ENCODE measurements around the gene GARIN1A. TPM values are rescaled to one million over a fixed set of nuclear protein-coding genes. Genes with fewer than 3 reads are reported as not detected.

GARIN1A gene
- total RNA-seq, 2 experiments from 2014 or later, result 0.25 TPM; not detected in 1

DNA sequence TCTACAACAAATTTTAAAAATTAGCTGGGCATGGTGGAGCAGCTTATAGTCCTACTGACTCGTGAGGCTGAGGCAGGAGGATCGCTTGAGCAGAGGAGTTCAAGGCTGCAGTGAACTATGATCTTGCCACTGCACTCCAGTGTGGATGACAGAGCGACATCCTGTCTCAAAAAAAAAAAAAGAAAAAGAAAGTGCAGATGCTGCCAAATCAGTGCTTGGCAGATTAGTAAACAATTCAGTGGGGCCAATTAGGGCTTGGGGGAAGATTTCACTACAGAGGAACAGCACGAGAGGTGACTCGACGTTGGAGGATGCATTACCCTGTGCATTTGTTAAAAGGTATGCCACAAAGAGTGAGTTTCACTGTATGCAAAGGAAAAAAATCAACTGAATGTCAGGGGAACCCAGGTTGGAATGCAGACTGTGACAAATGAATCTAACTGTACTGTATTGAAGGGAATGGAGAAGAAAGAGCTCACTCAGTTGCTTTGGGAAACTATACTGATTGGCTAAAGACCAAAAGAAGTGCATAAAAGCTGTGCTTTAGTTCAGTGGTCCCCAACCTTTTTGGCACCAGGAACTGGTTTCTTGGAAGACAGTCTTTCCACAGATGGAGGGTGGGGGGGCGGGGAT lies 31.6 kb downstream of the GARIN1A start:
- H3K27me3 Mint-ChIP-seq, result peaks cover 15% of the 10 kb centered on the region
- intact Hi-C loops (cut with micrococcal nuclease), result no loop called here
- TF ChIP-seq, protein P1, sequence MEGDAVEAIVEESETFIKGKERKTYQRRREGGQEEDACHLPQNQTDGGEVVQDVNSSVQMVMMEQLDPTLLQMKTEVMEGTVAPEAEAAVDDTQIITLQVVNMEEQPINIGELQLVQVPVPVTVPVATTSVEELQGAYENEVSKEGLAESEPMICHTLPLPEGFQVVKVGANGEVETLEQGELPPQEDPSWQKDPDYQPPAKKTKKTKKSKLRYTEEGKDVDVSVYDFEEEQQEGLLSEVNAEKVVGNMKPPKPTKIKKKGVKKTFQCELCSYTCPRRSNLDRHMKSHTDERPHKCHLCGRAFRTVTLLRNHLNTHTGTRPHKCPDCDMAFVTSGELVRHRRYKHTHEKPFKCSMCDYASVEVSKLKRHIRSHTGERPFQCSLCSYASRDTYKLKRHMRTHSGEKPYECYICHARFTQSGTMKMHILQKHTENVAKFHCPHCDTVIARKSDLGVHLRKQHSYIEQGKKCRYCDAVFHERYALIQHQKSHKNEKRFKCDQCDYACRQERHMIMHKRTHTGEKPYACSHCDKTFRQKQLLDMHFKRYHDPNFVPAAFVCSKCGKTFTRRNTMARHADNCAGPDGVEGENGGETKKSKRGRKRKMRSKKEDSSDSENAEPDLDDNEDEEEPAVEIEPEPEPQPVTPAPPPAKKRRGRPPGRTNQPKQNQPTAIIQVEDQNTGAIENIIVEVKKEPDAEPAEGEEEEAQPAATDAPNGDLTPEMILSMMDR (IDR thresholded peaks at IDR 0.05), result no peak
- H3K27ac Mint-ChIP-seq, result no peak overlapping the region
- ChIA-PET CTCF (interaction anchor here (2.1 kb wide), 1 partner anchor 180 kb away, joined by 5 read pairs; no protein-coding TSS in a partner anchor), POLR2A (no interaction called here)
- peaks cover 2% of the 10 kb centered on the region for H3K4me1 Mint-ChIP-seq (ENCODE audit: low read depth)
- DNase-seq (no peak), ATAC-seq (no peak)
- H3K4me3 Mint-ChIP-seq, result no peak overlapping the region
- no peaks in the 10 kb centered on the region for H3K9me3 Mint-ChIP-seq
- H3K36me3 Mint-ChIP-seq (ENCODE audit: low read depth), result no peaks in the 10 kb centered on the region

DNA sequence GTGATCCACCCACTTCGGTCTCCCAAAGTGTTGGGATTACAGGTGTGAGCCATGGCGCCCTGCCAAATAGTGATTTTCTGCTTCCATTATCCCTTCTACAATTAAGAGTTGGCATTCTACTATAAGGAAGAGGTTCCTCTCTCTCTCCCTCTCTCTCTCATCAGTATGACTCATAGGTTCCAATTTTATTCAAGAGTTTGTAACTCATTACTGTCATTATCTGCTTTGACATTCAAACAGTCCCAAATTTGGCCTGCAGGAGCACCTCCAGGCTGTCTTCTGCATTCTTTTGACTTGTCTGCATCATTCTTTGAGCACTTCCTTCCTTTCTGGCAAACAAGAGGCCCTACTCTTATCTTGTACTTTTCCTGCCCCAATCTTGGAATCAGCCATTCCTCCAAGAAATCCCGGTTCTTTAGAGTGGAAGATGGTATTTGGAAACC lies 33.8 kb downstream of the GARIN1A start:
- Mint-ChIP-seq H3K36me3 (ENCODE audit: low read depth) (no peaks in the 10 kb centered on the region), H3K4me3 (no peak overlapping the region), H3K27me3 (peaks cover 6% of the 10 kb centered on the region), H3K27ac (no peak overlapping the region), H3K4me1 (ENCODE audit: low read depth) (peaks cover 2% of the 10 kb centered on the region), H3K9me3 (no peaks in the 10 kb centered on the region)
- intact Hi-C loops (cut with micrococcal nuclease), result no loop called here
- ATAC-seq (peak; percentile 64), DNase-seq (no peak)
- ChIA-PET POLR2A (no interaction called here), CTCF (no interaction called here)
- TF ChIP-seq, protein P1 (IDR thresholded peaks at IDR 0.05), result no peak

DNA sequence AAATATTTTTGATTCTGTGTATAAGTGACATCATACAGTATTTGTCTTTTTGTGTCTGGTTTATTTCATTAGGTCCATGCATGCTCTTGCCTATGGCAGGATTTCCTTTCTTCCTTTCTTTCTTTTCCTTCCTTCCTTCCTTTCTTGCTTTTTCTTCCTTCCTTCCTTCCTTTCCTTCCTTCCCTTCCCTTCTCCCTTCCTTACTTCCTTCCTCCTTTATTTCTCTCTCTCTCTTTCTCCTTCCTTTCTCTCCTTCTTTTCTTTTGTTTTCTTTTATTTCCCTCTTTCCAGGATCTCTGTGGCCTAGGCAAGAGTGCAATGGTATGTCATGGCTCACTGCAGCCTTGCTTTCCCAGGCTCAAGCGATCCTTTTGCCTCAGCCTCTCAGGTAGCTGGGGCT lies 35.7 kb downstream of the GARIN1A start:
- H3K36me3 Mint-ChIP-seq (ENCODE audit: low read depth), result no peaks in the 10 kb centered on the region
- CTCF ChIA-PET, result interaction anchor here (1.4 kb wide), 1 partner anchor 281 kb away, joined by 3 read pairs; no protein-coding TSS in a partner anchor
- ATAC-seq (no peak), DNase-seq (no peak)
- intact Hi-C loops (cut with micrococcal nuclease), result no loop called here
- H3K4me3 Mint-ChIP-seq, result no peak overlapping the region
- no peaks in the 10 kb centered on the region for H3K9me3 Mint-ChIP-seq
- POLR2A ChIA-PET, result no interaction called here
- H3K27ac Mint-ChIP-seq, result no peak overlapping the region
- TF ChIP-seq, protein P1 (IDR thresholded peaks at IDR 0.05), result no peak
- peaks cover 2% of the 10 kb centered on the region for H3K4me1 Mint-ChIP-seq (ENCODE audit: low read depth)
- peaks cover 1% of the 10 kb centered on the region for H3K27me3 Mint-ChIP-seq

DNA sequence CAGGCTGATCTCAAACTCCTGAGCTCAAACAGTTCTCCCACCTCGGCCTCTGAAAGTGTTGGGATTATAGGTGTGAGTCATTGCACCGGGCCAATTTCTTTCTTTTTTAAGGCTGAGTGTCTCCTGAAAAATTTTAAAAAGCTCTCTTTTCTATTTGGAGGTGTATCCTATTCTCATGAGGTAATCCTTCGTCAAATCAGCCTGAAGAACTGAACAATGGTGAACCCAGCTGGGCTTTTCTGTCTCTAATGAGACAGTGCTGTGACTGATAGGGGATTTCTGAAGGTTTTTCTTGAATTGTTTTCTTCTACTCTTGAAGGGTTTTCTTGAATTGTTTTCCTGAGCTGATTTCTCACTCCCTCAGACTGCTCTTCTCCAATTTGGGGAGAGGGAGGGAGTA lies 36.1 kb downstream of the GARIN1A start:
- H3K36me3 Mint-ChIP-seq (ENCODE audit: low read depth), result no peaks in the 10 kb centered on the region
- ATAC-seq (no peak), DNase-seq (no peak)
- no peak overlapping the region for H3K4me3 Mint-ChIP-seq
- H3K9me3 Mint-ChIP-seq, result no peaks in the 10 kb centered on the region
- TF ChIP-seq, protein P1 (IDR thresholded peaks at IDR 0.05), result no peak
- ChIA-PET POLR2A (no interaction called here), CTCF (interaction anchor here (1.4 kb wide), 1 partner anchor 281 kb away, joined by 3 read pairs; no protein-coding TSS in a partner anchor)
- H3K27me3 Mint-ChIP-seq, result peaks cover 1% of the 10 kb centered on the region
- peaks cover 2% of the 10 kb centered on the region for H3K4me1 Mint-ChIP-seq (ENCODE audit: low read depth)
- H3K27ac Mint-ChIP-seq, result no peak overlapping the region
- intact Hi-C loops (cut with micrococcal nuclease), result no loop called here

DNA sequence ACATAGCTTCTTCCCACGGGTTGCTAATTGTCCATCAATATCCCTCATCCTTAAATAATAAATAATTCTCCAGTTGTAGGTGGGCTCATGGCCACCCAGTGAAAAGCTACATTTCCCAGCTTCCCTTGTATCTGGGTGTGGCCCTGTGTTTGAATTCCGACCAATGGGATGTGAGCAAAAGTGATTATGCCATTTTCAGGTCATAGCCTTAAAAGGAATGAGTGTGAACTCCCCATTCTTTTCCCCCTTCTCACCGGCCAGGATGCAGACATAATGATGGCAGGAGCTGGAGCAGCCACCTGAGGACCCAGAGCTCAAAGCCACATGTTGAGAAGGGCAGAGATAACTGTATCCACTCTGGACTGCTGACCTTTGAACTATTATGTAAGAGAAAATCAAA lies 36.7 kb downstream of the GARIN1A start:
- DNase-seq, result no peak
- POLR2A ChIA-PET, result no interaction called here
- no peaks in the 10 kb centered on the region for H3K9me3 Mint-ChIP-seq
- no peak overlapping the region for H3K4me3 Mint-ChIP-seq
- H3K27ac Mint-ChIP-seq, result no peak overlapping the region
- H3K36me3 Mint-ChIP-seq (ENCODE audit: low read depth), result no peaks in the 10 kb centered on the region
- CTCF ChIA-PET, result interaction anchor here (1.4 kb wide), 1 partner anchor 282 kb away, joined by 3 read pairs; no protein-coding TSS in a partner anchor
- intact Hi-C loops (cut with micrococcal nuclease), result no loop called here
- H3K4me1 Mint-ChIP-seq (ENCODE audit: low read depth), result peaks cover 2% of the 10 kb centered on the region
- no peak for ATAC-seq
- H3K27me3 Mint-ChIP-seq, result peaks cover under 1% of the 10 kb centered on the region
- TF ChIP-seq, protein P1 (IDR thresholded peaks at IDR 0.05), result no peak

Measured in activated CD8-positive, alpha-beta T cell treated with anti-CD3 and anti-CD28 coated beads for 36 hours (primary cell).